GM18520 (cell line): Measurements from ENCODE around the gene ARL5C.

Experiments
- ATAC-seq: cut with Tn5 transposase; IDR thresholded peaks from one replicate; pipeline ENCODE4 v1.9.1; 2021; ENCODE audit not compliant: unreplicated experiment

The ARL5C gene

DNA sequence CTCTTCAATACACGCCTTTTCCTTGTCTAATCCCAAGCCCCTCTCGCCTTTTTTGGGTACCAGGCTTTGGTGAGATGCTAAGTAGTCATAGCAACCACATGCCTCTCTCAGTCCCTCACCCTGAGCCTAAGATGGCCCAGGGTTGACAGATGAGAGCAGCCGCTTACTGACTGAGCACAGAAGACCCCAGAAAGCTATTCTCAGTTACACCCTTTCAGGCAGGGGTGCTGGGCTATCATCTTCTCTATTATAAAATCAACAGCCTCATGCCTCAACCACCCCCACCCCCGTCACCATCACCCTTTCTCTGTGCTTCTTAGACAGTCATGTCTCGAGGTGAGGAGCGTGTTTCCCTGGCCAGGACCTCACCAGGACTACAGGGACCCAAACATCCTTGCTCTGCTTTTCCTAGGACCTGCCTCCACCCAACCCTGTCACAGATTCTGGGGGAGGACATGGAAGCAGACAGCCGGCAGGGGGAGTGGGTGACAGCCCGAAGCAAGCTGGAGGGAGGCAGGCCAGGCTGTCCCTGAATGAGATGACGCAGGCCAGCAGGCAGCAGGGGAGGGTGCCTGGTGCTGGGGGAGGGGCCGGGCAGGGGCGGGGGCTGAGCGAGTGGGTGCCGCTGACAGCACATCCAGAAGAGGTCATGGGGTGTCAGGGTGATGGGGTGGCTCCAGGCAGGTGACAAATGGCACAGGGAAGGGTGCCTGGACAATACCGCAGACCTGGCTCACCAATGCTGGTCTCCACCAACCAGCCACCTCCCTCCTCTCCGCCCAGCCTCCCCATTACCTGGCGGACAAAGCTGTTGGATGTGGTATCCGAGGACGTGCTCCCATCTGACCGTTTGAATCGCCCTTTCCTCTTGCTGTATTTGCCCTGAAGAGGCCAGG lies 28.4 kb upstream of the ARL5C start:
- ATAC-seq = no peak

DNA sequence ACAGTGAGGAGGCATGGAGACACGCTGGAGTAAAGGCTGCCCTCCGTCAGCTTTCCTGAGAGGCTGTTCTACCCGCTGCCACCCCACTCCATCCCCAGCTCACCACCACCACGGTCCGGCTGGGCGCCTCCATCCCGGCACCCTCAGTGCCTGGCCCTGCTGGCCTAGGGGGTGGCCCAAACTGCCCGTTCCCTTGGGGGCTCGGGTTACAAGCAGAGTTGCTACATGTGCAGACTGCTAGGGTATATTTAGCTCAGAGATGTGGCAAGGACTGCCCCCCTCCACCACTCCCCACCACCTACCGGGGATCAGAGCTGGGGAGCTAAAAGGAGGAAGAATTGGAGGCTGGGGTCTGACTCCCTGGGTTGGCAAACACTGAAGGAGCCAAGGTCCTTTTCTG lies 27.4 kb upstream of the ARL5C start:
- no peak for ATAC-seq

DNA sequence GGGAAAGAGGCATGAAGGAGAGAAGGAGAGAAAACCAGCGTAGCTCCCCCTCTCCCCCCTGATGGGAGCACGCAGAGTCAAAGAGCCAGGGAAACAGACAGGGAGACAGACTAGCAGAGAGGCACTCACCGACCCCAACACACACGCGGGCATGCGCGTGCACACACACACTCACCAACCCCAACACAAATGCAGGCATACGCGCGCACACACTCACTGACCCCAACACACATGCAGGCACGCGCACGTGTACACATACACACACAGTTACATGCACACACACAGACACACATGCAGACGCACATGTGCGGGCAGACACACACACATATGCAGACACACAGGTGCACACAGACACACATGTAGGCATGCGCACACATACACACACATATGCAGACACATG lies 26.9 kb upstream of the ARL5C start:
- ATAC-seq = no peak

DNA sequence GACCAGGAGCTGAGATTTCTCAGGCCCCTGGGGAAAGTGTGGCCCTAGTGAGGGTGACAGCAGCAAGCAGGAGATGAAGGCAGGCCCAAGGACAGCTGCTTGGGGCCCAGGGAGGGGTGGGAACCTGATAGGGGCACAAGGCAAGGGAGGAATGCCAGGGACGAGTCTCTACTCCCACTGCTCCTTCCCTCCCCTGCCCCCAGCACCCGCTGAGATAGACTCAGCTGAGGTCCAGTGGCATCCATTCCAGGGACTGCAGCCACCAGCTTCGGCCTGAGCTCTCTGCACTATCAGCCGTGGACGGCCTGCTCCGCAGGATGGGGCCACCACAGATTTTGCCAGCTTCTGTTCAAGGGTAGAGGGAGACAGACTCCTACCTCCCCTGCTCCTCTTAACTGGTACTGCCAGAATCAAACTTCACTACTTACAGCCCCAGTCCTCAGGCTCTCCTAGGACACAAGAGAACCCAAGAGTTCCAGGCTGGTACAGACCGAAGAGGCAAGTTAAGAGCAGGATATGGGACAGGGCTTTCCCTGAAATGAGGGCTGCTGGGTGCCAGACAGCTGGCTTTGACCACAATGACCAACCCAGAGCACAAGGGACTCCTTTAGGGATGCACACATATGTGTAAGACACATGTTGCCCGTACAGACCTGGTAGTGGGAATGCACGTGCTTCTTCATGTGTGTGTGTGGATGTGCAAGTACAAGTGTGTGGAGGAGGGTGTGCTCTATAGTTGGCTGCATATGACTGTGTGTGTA lies 26.0 kb upstream of the ARL5C start:
- no peak for ATAC-seq

DNA sequence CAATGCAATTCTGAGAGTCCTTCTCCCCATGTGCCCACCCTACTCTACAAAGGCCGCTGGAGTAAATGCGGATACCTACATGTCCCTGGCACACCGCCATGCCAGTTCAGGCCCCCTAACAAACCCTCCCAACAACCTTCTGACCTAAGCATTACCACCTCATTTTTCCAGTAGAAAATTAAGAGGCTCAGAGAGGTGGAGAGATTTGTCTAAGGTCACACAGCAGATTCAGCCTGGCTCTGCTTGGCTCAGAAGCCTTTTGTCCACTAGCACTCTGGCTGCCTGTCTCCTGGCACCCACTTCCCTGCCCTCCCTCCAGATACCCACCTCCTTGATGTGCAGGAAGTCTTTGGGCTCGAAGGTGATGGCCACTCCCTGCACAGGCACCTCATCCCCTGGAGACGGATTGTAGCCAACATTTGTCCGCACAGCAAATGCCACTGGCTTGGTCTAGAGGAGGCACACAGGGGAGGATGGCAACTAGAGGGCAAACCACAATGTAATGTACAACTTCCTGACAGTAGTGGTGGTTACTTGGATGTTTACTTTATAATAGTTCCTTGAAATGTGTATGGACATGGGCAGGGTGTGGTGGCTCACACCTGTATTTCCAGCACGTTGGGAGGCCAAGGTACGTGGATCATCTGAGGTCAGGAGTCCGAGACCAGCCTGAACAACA lies 21.3 kb upstream of the ARL5C start:
- no peak for ATAC-seq

DNA sequence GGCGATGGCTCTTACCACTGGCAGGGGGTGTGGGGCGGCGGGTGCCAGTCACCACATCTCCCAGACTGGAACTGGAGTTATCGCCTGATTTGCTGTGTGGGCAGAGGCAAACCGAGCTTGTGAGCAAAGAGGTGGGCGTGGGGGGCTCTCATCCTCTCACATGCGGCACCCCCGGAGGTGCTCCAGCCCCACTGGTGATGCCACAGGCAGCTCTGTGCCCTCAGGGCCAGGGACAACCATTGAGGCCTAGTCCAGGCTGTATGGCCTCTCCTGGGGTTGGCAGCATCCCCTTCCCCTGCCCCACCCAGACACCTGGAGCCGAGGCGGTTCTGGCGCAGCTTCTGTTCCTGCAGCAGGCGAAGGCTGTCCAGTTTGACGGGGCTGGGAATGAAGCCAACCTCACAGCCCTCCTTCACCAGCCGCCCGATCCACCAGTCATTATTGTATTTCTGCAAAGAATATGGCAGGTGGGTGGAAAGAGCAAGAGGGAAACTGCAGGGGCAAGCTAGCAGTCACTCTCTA lies 20.6 kb upstream of the ARL5C start:
- ATAC-seq = no peak

DNA sequence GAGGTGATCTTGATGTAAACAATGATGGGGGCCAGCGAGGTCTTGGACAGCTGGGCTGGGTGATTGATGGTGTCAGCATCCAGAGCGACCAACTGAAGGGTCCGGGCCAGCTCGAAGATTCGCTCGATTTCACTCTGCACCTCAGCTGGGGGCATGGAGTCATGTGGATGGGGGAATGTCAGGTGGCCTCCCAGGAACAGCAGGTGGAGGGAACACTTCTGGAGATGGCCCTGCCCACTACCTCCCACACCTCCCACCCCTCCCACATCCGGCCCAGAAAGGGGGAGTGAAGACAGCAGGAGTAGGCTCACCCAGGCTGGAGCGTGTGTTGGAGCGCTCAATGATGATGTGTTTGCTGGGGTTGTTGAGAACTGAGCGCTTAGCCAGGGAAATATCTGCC lies 17.8 kb upstream of the ARL5C start:
- ATAC-seq = no peak

DNA sequence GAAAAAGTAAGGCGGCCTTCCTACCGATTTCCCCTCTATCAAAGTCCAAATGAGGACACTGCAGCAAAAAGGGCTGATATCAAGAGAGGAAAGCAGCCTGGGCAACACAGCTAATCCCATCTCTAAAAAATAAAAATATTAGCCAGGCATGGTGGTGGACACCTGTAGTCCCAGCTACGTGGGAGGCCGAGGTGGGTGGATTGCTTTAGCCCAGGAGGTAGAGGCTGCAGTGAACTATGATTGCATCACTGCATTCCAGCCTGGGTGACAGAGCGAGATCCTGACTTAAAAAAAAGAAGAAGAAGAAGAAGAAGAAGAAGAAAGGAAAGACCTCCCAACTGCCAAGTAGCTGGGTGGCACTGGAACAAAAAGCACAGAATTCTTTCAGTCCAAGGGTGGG lies 17.1 kb upstream of the ARL5C start:
- ATAC-seq = no peak

DNA sequence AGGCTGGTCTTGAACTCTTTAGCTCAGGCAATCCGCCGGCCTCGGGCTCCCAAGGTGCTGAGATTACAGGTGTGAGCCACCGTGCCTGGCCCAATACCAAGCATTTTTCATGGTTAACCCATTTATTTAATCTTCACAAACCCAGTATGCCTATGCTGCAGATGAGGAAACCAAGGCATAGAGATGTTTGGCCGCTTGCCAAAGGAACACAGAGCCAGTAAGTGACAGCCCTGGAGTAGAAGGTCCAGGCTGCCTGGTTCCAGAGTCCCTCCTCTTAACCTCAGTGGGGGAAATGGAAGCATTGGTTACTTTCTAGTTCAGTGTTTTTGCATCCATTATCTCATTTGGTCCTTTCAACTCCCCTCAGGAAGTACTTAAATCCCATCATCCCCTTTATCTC lies 15.3 kb upstream of the ARL5C start:
- ATAC-seq = no peak

DNA sequence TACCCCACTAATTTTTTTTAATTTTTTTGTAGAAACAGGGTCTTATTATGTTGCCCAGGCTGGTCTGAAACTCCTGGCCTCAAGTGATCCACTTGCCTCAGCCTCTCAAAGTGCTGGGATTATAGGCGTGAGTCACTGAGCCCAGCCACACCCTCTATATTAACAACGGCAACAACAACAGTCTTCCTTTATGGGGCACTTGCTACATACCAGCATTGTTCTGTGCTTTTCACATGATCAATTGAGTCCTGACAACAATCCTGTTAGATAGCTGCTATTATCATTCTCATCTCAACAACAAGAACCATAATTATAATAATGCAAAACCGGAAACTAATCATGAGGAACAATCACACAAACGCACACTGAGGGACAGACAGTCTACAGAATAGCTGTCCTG lies 12.6 kb upstream of the ARL5C start:
- ATAC-seq = no peak

DNA sequence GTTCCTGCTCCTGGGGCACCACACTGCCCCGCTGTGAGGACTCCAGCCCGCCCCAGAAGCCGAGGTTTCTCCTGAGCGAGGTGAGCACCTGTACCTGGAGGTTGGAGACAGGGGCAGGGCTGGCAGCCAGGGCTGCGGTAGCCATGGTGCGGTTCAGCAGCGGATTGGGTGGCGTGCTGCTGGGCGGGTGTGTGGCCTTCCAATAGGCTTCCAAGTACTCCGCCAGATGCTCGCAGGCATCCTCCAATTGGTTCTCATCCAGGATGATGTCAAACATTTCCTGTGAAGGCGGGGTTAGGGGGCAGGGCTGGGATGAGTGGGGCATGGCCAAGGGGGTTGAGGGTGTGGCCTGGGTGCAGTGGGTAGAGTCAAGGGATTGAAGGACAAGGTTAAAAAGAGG lies 11.3 kb upstream of the ARL5C start:
- no peak for ATAC-seq

DNA sequence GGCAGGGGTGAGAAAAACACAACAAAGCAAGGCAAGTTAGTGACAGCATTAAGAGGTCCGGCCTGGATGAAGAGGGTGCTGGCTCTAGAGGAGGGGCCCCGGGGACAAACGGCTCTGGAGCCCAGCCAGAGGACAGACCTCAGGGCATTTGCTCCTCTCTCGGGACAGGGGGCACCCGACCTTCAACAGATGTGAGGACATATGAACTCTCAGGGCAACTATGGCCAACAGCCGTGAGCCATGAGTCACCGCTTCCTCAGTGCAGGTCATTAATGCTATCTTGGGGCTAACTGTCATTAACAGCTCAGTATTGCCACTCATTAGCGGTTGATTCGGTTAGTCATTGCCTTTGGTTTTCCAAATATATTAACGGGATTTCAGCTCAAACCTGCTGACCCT lies 9.7 kb upstream of the ARL5C start:
- no peak for ATAC-seq

DNA sequence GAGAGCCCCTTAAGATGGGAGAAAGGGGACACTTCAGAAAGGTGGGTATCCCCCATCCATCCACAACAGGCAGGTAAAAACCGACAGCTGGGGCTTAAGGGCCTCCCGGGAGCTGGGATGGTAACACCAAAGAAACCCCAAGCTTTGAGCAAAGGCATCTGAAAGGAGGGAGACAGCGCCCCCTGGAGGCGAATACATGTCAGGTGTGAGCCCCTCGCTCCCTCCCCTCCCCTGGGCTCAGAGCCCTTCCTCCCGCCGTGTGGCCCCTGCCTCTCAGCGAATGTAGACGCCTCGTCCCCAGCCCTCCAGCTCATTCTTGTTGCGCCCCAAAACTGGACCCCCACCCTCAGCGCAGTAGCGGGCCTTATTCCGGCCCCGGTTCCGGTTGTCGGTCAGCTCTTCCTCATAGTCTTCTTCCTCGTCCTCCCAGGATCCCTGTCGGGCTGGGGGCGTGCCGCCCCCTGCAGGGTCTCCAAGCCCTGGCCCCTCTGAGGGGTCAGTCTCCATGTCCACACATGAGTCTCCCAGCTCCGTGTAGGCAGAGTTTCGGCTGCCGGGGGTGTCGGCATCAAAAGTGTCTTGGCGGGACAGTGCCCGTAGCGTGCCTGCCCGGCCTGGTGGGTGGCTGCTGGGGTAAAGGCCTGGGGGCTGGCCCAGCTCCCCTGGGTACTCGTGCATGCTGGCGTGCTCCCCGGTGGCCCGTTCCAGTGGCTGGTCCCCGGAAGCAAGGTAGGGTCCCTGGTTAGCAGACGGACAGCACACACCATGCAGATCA lies 9.1 kb upstream of the ARL5C start:
- no peak for ATAC-seq

DNA sequence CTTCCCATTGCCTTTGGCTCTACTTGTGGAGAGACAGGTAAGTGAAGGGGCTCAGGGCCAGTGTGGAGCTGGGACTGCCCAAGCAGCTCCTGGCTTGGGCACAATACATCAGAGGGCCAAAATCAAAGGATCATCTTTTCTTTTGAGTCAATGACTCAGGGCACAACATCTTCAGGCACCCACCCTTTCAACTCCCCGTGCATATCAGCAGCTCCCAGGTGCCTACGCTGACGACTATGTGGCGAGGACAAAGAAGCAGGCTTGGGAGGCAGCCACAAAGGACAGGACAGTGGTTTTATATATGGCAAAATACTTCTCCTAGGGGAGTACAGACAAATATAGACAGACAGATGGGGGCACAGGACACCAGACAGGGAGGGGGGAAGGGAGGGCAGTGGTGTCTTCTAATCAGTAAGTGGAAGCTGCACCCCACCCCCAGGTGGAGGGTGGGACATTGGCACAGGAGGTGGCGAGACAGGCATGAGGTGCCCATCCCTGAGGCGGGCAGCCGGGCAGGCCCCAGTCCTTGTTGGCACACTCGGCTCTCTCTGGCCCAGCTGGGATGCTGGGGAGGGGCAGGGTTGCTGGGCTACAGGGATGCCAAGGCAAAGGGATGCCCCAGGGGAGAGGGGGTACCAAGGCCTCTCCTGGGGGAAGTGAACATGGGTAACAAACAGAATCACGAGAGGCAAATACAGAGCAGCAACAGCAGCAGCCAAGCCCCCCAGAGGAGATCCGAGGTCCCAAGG lies 7.7 kb upstream of the ARL5C start:
- no peak for ATAC-seq

DNA sequence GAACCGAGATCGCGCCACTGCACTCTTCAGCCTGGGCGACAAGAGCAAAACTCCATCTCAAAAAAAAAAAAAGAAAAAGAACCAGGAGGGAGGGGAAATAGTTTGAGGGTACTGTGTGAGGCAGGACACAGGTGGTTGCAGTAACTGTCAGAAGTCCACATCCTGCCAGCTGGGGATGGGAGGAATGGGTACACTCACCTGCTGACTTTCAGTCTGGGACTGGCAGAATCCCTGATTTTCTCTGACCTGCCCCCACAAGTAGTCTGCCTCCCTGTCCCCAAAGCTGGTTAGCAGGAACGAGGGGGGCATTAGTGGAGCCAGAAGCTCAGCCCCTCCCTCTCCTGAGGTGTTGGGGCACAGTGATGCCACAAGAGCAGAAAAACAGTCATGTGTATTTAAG lies 7.1 kb upstream of the ARL5C start:
- ATAC-seq = no peak

DNA sequence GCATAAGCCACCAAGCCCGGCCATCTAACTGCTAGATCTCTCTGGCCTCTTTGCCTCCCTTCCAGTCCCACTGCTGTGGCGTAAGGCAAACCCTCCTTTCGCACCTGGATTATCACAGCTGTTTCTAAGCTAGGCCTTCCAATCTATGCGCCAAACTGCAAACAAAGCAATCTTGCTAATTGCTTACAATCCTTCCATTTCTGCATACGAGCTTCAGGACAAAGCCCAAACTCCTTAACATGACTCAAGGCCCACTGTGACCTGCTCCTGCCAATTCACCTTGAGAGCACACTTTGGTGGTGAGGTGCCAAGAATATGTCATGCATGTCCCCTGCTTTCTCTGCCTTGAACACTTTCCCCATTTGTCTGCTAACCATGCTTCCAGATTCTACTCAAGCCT lies 6.0 kb upstream of the ARL5C start:
- ATAC-seq = no peak

DNA sequence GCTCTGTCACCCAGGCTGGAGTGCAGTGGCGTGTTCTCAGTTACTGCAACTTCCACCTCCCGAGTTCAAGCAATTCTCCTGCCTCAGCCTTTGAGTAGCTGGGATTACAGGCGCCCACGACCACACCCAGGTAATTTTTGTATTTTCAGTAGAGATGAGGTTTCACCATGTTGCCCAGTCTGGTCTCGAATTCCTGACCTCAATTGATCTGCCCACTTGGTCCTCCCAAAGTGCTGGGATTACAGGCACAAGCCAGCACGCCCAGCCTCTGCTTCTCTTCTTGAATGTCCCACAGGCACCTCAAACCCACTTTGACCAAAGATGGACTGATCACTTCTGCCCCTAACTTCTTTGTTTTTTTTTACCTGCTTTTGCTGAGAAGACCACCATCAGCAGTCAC lies 4.6 kb upstream of the ARL5C start:
- ATAC-seq = no peak

DNA sequence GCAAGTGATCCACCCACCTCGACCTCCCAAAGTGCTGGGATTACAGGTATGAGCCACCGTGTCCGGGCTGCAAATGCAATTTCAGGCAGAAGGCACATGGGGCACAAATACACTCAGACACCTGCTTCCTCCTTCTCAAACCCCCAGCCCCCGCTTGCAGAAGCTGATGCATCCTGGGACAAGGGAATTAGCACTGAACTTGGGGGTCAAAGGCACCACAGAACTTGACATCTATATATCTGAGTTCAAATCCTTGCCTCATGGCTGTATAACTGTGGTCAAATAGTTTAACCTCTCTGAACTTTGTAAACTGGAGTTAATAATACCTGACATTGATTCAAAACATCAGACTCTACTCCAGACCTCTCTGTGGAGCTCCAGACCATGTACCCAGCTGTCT lies 4.1 kb upstream of the ARL5C start:
- ATAC-seq = no peak

DNA sequence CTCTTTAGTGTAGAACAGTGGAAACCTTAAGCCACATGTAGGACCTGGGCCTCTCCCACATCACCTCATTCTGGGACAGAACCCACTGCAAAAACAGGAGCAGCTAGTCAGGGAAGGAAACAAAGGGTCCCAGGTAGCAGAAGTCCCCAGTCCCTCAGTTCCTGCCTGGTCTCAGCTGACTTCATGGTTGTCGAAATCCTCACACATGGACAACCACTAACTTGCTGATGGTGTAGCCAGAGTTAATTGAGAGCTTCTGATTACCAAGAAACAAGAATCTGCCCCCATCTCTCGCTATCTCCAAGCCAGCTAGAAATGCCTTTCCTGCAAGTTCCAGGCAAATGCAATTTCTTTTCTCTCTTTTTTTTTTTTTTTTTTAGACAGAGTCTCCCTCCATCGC lies 3.6 kb upstream of the ARL5C start:
- no peak for ATAC-seq

DNA sequence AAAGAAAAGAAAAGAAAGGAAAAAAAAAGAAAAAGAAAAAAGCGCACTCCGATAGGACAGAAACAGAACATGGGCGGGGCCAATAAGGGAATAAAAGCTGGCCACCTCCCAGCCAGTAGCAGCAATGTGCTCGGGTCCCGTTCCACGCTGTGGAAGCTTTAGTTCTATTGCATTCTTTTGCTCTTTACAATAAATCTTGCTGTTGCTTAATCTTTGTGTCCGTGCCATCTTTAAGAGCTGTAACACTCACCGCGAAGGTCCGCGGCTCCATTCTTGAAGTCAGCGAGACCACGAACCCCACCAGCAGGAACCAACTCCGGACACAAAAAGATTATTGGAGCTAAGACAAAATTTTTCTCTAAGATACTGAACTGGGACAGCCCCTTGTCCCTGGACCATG lies 3.1 kb upstream of the ARL5C start:
- ATAC-seq = no peak
